CD4-positive, alpha-beta T cell treated with Interleukin-6 at 100 ng/mL for 8 hours (primary cell): Measurements from ENCODE around the gene TMEM184A.

Experiments
- DNase-seq: peaks from one replicate; pipeline ENCODE4 v3.0.0-alpha.2; 2020; ENCODE audit warnings: mixed read lengths, low spot score

Gene TMEM184A

DNA sequence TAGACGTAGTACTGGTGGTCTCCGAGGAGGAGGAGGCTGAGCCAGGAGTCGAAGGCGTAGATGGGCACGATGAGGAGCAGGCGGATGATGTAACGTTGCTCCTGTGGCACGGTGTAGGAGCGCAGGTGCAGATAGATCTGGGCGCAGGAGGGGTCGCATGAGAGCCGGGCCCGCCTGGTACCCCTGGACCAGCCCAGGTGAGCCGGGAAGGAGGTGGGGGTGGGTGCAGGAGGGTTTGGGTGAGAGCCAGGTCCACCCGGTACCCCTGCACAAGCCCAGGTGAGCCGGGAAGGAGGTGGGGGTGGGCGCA lies 5.2 kb downstream of the TMEM184A start:
- no peak for DNase-seq

DNA sequence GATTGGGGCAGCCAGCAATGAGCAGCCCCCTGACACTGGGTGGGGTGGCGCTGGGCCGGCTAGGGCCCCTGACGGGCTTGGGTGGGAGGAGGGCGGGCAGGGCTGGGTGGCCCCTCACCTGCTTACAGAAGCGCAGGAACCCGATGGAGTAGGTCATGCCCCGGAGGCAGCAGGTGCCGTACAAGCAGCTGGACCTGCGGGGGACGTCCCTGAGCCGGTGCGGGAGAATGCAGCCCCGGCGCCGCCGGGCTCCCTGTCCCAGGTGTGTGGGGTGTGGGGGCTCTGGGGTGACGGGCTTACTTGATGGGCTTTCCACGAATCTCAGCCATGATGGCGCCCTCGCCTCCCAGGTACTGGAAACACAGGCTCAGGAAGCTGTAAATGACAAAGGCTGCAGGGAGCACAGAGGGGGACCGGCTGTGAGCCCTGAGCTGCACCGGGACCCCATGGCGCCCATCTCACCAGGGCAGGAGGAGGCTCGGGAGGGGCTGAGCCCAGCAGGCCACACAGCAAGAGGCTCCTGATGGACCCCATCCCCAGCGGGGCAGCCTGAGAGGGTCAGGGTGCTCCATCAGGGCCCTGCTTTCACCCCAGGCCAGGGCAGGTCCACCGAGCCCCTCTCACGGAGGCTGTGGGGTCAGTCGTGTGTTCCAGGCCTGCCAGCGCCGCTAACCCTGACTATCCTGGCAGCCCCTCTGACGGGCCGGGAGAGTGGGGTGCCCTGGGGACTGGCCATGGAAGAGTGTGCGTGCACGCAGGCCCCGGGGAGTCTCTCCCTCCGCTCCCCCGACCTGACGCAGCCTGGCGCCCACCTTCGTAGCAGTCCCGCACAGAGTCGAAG lies 5.8 kb downstream of the TMEM184A start:
- no peak for DNase-seq

DNA sequence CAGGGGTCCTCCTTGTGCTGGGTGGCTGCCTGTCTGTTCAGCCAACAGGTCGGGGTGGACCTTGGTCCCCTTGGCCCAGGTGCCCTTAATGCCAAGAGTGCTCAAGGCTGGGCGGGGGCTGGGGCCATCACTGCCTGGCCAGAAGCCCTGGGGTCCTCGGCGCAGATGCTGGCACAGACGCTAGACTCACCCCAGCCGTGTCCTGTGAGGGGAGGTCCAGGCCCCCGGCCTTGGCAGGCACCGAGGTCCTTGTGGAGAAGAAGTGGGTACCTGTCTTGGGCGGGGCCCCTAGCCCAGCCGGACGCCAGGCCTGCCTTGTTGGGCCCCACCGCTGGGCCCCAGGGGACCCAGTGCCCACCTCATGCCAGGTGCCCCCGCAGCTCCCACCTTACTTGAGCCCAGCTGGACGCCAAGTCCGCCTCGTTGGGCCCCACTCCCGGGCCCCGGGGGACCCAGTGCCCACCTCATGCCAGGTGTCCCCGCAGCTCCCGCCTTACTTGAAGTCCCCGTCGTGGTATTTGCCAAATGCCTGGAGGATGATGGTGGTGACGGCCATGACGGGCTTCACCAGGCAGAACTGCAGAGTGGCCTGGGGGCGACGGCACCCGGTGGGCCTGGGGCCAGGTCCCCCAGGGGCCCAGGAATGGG lies 6.5 kb downstream of the TMEM184A start:
- DNase-seq: no peak

DNA sequence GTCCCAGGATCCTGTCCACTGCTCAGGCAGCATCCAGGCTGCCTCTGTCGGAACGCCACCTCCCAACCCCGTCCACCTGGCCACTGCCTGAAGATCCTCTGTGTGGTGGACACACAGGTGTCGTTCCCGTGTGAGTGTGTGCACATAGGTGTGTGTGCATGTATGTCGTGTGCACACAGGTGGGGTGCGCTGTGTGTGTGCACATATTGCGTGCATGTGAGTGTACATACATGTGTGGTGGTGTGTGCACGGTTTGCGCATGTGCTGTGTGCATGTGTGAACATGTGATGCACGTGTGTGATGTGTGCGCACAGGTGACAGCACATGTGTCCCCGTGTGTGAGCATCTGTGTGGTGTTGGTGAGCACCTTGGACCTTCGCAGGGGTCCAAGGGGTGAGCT lies 7.1 kb downstream of the TMEM184A start:
- DNase-seq: no peak

DNA sequence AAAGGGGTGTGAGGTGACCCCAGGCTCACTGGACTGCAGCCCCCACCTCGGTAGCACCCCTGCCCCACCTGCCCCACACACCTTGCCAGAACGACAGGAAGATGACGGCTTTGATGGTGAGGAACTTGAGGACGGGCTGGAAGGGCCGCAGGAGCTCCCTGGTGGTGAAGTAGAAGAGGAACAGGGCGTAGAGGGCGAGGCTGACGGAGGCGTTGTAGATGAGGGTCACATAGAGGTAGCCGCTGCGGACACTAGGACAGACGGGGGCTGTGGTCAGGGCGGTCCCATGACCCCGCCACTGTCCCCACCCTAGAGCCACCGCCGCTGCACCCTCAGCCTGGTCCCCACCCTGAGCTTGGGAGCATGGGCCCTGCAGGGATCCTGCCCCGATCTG lies 7.6 kb downstream of the TMEM184A start:
- no peak for DNase-seq

DNA sequence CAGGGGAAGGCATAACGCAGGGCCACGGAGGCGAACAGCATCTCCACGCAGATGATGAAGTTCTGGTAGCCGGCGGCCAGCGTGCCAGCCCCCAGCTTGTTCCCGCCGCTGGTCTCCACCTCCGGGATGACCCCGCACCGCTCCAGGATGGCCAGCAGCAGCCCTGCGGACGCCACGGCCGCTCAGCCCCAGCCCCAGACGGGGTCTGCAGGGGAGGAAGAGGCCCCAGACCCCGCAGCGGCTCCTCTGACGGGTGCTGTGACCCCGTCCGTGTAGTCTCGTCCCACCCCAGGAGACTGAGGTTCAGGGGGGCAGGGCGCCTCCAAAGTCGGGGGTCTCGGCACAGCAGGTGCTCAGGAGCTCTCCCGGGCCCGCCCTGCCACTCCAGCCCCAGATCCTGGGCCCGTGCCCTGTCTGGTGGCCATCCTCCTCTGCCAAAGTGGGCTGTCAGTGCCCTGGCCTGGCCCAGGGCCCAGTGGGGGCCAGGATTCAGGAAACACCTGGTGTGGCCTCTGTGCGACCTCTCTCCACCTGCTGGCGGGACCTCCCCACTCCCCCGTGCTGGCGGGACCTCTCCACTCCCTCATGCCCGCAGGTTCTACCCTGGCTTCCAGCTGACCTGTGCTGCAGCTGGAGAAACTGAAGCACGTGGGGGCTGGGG lies 8.1 kb downstream of the TMEM184A start:
- DNase-seq: no peak

DNA sequence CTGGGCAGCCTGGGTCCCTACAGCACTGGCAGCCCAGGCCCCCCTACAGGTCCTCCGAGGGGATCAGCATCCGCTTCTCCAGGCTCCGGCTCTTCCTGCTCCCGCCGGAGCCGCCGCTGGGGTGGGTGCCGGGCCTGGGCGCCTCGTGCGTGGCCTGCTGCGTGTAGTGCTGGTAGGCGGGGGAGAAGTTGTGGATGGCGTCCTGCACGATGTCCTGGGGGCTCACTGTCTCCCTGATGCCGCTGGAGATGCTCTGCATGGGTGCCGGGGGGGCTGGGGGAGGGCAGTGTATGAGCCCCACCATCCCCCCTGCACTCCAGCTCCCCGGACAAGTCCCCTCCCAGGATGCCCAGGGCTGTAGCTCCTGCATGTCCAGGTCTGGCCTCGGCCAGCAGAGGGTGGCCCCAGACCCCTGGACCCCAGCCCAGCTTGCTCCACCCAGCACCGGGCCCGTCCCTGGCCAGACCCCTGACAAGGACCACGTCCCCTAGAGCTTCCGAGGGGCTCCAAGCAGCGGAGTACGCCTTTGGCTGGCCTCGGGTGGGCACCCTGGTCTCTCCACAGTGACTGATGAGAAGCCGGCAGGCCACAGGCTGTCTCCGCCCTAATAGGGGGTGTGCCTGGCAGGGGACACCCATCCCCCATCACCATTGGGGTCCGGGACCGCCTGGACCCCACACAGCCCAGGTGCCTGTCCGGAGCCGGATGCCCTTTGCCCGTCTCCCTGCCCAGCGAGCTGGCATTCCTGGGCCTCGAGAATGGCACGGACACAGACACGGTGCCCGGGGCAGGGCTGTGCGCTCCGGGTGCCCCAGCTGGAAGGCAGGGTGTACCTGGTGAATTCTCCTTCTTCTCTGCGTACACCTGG lies 8.9 kb downstream of the TMEM184A start:
- no peak for DNase-seq

DNA sequence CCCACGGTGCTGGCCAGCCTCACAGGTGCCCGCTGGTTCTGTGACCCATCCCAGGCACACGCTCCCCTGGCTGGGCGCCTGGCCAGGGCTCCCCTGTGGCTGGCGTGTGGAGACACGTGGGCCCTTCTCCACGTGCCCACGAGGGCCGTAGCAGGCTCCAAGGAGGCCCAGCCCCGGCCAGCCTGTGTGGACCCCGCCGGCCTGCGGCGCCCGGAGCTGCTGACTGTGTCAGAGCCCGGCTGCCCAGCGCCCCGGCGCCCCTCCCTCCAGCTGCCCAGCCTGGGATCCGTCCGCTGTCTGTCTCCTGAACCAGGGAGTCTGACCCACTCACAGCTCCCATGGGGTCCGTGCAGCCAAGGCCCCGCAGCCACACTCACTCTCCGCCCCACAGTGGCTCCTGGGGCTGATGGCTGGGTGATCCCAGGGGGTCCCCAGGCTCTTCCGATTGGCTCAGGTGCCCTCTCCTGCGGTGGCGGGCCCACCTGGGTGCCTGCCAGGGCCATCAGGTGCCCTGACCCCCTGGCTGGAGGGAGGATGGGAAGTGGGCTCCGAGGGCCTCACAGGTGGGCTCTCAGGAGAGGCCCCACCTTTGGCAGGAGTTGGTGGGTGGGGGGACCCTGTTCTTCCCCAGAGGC lies 9.6 kb downstream of the TMEM184A start:
- no peak for DNase-seq

DNA sequence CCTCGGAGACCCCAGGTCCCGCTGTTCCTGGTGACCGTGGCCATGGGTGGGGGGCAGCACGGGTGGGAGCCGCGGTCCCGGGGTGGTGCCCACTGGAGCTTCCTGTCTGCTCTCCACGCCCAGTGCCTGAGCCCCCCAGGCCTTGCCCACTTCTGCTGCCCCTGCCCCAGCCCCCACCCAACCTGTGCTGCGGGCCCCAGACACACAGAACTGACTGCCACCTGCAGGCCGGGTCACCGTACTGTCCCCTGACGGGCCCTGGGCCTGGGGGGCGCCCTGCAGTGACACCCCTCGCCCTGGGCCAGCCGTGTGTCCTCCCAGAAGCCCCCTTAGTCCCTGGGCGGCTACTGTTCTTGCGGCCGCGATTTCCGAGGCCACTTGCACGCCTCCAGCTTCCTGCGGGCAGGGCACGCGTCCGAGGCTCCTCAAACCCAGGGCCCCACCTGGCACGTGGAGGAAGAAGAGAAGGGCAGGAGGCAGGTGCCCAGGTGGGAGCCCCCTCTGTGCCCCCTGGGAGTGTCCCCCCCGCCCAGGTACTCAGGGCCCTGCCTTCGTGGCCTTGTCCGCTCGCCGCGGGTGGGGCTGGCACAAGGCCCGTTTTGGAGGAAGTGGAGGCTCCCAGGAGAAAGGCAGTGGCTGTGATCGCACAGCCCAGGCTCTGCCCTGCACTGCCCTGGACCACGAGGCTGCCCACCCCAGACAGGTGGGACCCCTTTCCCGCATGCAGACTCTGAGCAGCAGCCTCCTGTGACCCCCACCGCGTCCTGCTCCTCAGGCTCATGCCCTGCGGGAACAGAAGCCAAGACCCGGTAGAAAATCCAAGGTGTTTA lies 10.4 kb downstream of the TMEM184A start:
- no peak for DNase-seq

DNA sequence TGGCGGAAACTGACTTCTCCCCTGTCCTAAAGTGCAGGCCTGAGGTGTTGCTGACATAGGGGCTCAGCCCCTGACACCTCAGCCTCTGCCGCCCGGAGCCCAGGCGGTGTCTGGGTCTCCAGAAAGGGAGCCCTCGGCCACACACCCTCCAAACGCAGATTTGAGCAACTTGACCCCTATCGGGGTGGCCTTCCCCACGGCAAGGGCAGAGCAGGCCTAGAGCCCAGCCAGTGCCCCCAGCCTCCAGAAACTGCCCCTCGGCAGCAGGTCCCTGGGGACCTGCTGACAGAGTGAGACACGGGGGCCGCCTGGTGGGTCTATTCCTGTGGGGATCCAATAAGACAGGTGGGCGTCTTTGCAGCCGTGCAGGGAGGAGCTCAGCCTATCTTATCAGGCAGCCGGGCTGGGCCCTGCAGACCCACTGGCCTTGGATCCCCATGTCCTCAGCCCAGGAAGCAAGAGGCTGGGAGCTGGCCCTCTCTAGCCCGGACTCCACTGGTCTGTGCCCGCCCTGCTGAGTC lies 11.0 kb downstream of the TMEM184A start:
- DNase-seq: no peak

DNA sequence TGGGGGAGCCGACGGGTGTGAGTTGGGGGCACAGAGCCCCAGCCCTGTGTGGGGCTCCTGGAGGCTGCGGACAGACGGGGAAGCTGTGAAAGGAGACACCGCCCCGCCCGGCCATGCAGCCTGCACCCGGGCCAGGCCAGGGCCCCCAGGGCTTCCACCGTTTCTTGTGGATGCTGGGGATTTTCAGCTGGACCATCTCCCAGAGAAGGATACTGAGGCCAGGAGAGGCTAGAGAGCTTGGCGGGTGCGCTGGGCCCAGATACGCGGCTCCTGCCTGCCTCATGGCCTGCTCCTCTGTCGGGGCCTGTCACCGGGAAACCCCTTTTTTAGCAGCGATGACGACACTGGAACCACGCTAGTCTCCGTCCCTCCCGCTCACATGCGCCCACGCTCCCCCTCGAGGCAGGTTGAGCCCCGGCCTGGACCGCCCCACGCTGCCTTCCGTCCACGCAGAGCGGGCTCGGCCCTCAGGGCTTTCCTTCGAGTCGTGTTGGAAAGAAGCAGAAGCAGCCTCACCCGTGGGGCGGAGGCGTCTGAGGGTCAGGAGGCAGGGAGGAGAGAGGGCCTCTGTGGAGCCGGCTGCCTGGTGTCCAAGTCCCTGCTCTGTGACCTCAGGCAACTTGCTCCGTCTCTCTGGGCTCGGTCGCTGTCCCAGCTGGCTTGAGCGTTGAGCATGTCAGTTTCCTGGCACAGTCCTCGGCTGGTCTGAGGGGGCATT lies 11.7 kb downstream of the TMEM184A start:
- DNase-seq: no peak

DNA sequence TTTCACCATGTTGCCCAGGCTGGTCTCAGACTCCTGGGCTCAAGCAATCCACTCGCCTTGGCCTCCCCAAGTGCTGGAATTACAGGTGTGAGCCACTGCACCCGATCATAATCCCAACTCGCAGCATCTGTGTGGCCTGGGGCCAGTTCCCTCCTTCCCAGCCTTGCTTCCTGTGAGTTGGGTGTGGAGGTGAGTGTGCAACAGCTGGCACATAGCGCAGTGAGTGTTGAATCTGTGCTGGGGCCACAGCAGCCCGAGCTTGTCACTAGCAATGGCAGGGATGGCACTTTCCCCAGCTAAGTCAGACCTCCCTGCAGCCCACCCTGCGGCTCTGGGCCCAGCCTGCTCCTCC lies 12.2 kb downstream of the TMEM184A start:
- no peak for DNase-seq

DNA sequence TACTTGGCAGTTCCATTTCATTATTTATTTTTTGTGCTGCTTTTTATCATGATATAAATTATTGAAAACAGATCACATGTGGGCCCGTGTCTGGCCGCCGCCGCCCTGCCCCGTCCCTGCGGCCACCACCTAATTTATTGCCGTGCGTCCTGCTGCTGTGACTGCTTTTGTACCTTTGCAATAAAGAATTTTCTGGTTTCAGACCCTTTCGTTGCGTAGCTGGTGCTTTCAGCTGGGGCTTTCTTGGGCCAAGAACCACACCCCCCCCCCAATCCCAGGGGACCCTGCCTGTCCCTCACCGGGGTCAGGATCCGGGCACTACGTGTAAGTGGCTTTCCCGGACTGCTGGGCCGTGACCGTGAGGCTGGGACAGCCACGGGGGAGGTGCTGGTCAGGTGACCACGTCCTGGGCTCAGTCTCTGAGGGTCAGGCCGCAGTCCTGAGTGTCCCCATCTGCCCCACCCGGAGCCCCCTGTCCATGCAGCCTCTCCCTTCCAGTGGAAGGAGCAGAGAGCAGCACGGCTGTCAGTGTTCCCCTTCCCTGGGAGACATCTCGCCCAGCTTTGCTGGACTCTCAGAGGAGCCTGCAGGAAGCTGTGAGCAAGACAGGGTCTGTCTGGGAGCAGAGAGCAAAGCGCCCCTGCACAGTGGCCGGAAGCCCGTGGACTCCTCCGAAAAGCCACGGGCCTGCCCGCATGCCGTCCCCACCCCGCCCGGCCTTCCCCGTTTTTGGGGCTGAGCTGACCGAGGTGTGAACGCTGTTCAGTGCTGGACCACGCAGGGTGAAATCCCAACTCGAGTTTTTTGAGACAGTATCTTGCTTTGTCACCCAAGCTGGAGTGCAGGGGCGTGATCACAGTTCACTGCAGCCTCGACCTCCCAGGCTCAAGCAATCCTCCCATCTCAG lies 12.9 kb downstream of the TMEM184A start:
- no peak for DNase-seq

DNA sequence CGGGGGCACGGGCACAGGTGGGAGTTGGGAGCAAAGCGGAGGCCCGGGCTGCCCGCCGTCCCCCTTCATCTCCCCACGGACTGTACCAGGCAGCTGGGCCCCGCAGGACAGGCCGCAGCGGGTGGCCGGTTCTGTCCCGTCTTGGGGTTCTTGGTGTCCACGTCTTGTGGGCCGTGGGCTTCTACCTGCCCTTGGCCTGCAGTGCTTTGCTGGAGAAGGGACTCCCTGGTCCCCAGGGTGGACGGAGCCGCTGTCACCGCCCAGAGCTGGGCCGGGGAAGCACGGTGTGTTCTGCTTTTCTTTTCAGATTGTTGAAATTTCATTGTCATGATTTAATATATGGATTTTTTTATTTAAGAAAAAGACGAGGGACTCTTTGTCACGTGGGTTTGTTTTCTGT lies 13.7 kb downstream of the TMEM184A start:
- no peak for DNase-seq

DNA sequence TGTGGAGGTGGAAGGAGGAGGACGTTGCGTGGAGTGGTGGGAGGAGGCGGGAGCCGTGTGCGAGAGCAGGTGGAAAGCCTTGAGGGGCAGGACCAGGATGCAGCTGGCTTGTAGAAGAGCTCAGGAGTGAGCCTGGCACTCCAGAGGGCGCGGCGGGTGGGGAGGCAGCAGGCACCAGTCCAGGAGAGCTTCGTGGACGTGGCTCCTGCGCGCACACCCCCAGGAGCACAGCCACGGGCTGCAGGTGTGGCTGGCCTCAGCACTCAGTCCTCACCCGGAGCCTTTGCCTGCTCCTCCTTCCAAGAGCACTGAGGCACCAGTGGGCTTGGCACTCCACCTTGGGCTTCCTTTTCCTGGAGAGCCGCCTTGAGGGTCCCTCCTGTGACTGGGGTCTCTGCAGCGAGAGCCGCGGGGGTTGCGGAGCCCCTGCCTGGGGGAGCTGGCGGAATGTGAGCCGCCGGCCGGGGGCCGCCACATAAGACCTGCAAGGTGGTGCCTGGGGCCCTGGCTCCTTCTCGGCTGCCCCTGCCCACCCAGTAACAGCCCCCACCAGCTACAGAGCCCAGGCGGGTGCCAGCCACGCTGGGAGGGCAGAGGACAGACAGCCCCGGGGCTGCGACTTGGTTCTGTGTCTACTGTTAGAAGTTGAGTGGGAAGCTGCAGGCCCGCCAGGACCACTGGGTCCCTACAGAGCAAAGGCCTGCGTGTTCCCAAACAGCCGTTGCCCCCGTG lies 14.4 kb downstream of the TMEM184A start:
- DNase-seq: no peak

DNA sequence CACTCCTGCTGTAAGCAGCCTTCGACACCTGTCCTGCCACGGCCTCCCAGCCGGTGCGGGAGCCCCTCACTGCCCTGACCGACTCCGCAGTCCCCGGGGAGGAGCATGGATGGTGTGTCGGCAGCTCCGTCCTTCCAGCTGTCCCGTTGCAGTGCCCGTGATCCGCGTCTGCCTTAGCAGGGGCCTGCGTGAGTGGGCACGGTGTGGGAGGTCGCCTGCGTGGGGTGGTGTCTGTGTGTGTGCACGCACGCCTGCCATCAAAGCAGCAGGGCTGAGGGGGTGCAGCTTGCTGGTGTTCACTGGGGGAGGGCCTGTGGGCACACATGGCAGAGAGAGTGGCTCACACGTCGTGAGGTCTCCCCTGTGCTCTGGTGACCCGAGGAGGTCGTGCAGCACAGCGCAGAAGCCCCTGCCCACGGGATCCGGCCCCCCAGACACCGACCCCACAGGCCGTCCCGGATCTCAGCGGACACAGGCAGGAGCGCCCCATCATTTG lies 15.2 kb downstream of the TMEM184A start:
- DNase-seq: no peak

DNA sequence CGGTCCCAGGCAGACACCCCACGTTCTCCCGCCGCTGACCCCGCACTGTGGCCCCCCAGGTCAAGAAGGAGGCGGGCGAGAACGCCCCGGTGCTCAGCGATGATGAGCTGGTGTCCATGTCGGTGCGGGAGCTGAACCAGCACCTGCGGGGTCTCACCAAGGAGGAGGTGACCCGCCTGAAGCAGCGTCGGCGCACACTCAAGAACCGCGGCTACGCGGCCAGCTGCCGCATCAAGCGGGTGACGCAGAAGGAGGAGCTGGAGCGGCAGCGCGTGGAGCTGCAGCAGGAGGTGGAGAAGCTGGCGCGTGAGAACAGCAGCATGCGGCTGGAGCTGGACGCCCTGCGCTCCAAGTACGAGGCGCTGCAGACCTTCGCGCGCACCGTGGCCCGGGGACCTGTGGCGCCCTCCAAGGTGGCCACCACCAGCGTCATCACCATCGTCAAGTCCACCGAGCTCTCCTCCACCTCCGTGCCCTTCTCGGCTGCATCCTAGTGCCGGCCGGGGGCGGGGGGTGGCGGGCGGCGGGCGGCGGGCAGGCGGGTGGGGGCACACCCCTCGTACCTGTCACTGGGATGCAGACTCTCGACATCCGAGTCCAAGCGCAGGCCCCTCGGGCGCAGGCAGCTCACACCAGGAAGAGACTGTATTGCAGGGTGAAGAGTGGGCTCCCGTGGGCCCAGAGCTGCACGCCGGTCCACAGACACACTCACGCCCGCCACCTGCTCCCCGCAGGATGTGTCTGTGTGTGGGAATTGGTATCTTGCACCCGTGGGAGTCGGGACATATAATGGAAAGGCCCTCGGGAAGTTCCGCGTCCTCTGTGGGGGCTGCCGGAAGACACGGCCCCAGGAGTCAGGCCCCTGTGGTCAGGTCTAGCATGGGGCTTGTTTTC lies 15.9 kb downstream of the TMEM184A start:
- DNase-seq: no peak
